Ovary (tissue), 3 donors: ENCODE measurements around the gene AGPS.

Source experiments
- EP300 ChIP-seq: sonication (generic); formaldehyde crosslinking; IDR thresholded peaks from one replicate; pipeline ENCODE4 v1.6.1; 2017; ENCODE audit warnings: antibody characterized with exemption
- TF ChIP-seq, protein P1 (sequence below), 3 donors: fragments of 450-650 bp in 2 of 3; fragments of 200-600 bp in 1 of 3; IDR thresholded peaks; one replicate each; pipeline versions ENCODE4 v1.5.1 to v1.8.0; 2016 to 2022; ENCODE audit warnings: antibody characterized with exemption in 3 of 3, mild to moderate bottlenecking in 1 of 3
- donor health status: DM: no; HTN: no; CAD: no.

DNA sequence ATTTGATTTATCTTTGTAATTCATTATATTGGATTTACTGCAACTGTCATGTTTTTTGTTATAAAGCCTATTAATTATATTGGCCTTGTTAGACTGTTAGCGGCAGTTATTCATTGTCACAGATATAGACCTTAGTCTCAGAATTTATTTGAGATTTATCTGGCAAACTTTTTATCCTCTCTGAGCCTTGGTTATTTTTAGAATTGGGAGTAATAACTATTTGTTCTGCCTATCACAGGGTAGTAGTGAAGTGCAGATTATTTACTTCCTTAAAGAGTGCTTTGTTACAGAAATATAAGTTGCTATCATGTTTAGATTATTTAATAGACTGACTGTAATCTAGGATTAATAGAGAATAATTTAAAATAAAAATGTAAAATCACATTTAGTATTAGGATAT is 41.9 kb downstream of the AGPS start:
- TF ChIP-seq, protein P1, sequence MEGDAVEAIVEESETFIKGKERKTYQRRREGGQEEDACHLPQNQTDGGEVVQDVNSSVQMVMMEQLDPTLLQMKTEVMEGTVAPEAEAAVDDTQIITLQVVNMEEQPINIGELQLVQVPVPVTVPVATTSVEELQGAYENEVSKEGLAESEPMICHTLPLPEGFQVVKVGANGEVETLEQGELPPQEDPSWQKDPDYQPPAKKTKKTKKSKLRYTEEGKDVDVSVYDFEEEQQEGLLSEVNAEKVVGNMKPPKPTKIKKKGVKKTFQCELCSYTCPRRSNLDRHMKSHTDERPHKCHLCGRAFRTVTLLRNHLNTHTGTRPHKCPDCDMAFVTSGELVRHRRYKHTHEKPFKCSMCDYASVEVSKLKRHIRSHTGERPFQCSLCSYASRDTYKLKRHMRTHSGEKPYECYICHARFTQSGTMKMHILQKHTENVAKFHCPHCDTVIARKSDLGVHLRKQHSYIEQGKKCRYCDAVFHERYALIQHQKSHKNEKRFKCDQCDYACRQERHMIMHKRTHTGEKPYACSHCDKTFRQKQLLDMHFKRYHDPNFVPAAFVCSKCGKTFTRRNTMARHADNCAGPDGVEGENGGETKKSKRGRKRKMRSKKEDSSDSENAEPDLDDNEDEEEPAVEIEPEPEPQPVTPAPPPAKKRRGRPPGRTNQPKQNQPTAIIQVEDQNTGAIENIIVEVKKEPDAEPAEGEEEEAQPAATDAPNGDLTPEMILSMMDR (IDR thresholded peaks at IDR 0.05), result no peak
- no peak for TF ChIP-seq EP300
